Left lung (tissue), 14 donors: ENCODE results near the gene LIN28A. TPM values are rescaled to one million over a fixed set of nuclear protein-coding genes. Genes with fewer than 3 reads are reported as not detected.
A peak's percentile ranks its signal among the peaks of the same experiment; 100 is the strongest.

Source experiments
- ATAC-seq: fragments of 200-7000 bp; cut with Tn5 transposase; one replicate; pipeline ENCODE4 v1.9.1; 2020; ENCODE audit warnings: moderate library complexity
- DNase-seq, 4 donors: peaks; one replicate each; pipeline ENCODE4 v3.0.0-alpha.2; 2013 to 2020
- H3K27ac ChIP-seq, 2 donors: fragments of 200-600 bp; sonication (generic) in 1 of 2; one replicate each; pipeline versions ENCODE4 v1.5.0 to v1.8.0; 2020 to 2021
- H3K27me3 ChIP-seq, 2 donors: fragments of 200-600 bp; sonication (generic) in 1 of 2; one replicate each; pipeline versions ENCODE4 v1.5.0 to v1.8.0; 2020 to 2021
- H3K36me3 ChIP-seq, 2 donors: fragments of 200-600 bp; sonication (generic) in 1 of 2; one replicate each; pipeline versions ENCODE4 v1.5.0 to v1.8.0; 2020 to 2021
- H3K4me1 ChIP-seq, 2 donors: fragments of 200-600 bp; one replicate each; pipeline ENCODE4 v1.8.0; 2021
- H3K4me3 ChIP-seq, 2 donors: fragments of 200-600 bp; sonication (generic) in 1 of 2; one replicate each; pipeline versions ENCODE4 v1.5.0 to v1.8.0; 2020 to 2021; ENCODE audit warnings: mild to moderate bottlenecking in 1 of 2
- H3K9me3 ChIP-seq, 2 donors: fragments of 200-600 bp; sonication (generic) in 1 of 2; one replicate each; pipeline versions ENCODE4 v1.5.0 to v1.8.0; 2020 to 2021
- intact Hi-C, 2 donors: fragments of 100-400 bp; cut with DNase I; formaldehyde crosslinking; loops; one replicate each; pipeline versions ENCODE4 v1.11.2 to v1.14.2; 2022
- long read RNA-seq, 12 donors: library from polyadenylated mRNA in 2 of 12; unstranded in 2 of 12; transcript quantifications; one replicate each; pipeline ENCODE4 v2.0.0 and lab custom pipeline, GENCODE V29; 2019 to 2026
- polyA plus RNA-seq, 6 donors: library from polyadenylated mRNA; unstranded; fragments of 120-200 nt; gene quantifications; one replicate each; pipeline ENCODE4 v1.2.1, GENCODE V29; 2013; ENCODE audit not compliant: insufficient read length in 6 of 6
- total RNA-seq, 2 donors: library from RNA; stranded (reverse); fragmentation: NEBNext Ultra II Directional; extraction: Animal tissue kit (Norgen Biotek cat#: 25700); gene quantifications; one replicate each; pipeline ENCODE4 v1.2.1, GENCODE V29; 2021
- TF ChIP-seq, protein P1 (sequence below), 2 donors: fragments of 200-600 bp; sonication (generic) in 1 of 2; IDR thresholded peaks; one replicate each; pipeline versions ENCODE4 v1.5.0 to v1.8.0; 2021; ENCODE audit warnings: antibody characterized with exemption in 2 of 2
- donor health status: DM: no; HTN: yes; CAD: no.
- donor health status: DM: no; HTN: no; CAD: no.

The LIN28A gene
- total RNA-seq: not detected
- polyA plus RNA-seq: under 1 TPM; 0.06 to 0.11 (median 0.10) TPM
- long read RNA-seq, donor 1: 0 reads
- long read RNA-seq, donor 2: 0 reads
- long read RNA-seq, donor 3: 0 reads
- long read RNA-seq, donor 4: 0 reads
- long read RNA-seq, donor 5: 0 reads
- long read RNA-seq, donor 6: 0 reads
- long read RNA-seq, donor 7: 0 reads
- long read RNA-seq, donor 8: 0 reads
- long read RNA-seq, donor 9: 0 reads
- long read RNA-seq, donor 10: 0 reads
- long read RNA-seq, donor 11: 0 reads
- long read RNA-seq, donor 12: 0 reads

- ATAC-seq: no peak
- TF ChIP-seq, protein P1, sequence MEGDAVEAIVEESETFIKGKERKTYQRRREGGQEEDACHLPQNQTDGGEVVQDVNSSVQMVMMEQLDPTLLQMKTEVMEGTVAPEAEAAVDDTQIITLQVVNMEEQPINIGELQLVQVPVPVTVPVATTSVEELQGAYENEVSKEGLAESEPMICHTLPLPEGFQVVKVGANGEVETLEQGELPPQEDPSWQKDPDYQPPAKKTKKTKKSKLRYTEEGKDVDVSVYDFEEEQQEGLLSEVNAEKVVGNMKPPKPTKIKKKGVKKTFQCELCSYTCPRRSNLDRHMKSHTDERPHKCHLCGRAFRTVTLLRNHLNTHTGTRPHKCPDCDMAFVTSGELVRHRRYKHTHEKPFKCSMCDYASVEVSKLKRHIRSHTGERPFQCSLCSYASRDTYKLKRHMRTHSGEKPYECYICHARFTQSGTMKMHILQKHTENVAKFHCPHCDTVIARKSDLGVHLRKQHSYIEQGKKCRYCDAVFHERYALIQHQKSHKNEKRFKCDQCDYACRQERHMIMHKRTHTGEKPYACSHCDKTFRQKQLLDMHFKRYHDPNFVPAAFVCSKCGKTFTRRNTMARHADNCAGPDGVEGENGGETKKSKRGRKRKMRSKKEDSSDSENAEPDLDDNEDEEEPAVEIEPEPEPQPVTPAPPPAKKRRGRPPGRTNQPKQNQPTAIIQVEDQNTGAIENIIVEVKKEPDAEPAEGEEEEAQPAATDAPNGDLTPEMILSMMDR (IDR thresholded peaks at IDR 0.05): no peak
- peaks cover 0 to 12% of the 10 kb centered on the region in 2 donors for H3K4me1 ChIP-seq
- H3K27me3 ChIP-seq: peaks cover 59 to 79% of the 10 kb centered on the region in 2 donors
- H3K36me3 ChIP-seq: no peaks in the 10 kb centered on the region
- H3K9me3 ChIP-seq: no peaks in the 10 kb centered on the region
- peak in 1 of 4 donors; percentile 73 for DNase-seq
- intact Hi-C loops: no loop called here
- no peak within 1 kb of the TSS for H3K4me3 ChIP-seq
- no peak within 1 kb of the TSS for H3K27ac ChIP-seq
Observed at GRCh38 chr1:26410706-26411623, at the start of gene LIN28A. TSS of gene LIN28A (plus strand) at chr1:26410817. CDS start at chr1:26410892, 75 bp downstream.

DNA sequence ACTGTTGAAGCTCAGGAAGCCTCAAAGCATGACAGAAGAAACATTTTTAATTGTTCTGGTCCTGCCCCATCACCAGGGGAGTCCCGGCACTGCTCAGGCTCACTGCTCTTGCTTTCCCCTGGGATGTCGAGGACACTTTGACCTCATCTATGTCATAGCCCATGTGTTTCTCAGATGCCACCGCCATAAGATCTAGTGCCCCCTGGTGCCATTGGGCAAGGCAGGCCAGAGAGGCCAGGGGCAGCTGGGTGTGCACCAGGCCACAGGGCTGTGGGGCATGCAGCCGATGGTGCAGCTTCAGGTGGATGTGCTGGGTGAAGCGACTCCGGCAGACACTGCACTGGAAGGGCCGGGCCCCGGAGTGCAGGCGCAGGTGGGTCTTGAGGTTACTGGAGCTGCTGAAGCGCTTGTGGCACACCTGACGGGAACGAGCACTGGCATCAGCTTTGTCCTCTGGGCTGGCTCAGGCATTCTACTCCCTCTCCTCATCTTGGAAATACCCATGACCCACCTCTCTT, 49.0 kb upstream of the LIN28A start:
- Histone ChIP-seq H3K4me3 (no peak overlapping the region), H3K9me3 (no peaks in the 10 kb centered on the region), H3K27me3 (peaks cover 43 to 97% of the 10 kb centered on the region in 2 donors), H3K4me1 (peaks cover 8 to 15% of the 10 kb centered on the region in 2 donors), H3K27ac (no peak overlapping the region), H3K36me3 (no peaks in the 10 kb centered on the region)
- ATAC-seq: no peak
- intact Hi-C loops: no loop called here
- TF ChIP-seq, protein P1 (IDR thresholded peaks at IDR 0.05): no peak
- DNase-seq: no peak

DNA sequence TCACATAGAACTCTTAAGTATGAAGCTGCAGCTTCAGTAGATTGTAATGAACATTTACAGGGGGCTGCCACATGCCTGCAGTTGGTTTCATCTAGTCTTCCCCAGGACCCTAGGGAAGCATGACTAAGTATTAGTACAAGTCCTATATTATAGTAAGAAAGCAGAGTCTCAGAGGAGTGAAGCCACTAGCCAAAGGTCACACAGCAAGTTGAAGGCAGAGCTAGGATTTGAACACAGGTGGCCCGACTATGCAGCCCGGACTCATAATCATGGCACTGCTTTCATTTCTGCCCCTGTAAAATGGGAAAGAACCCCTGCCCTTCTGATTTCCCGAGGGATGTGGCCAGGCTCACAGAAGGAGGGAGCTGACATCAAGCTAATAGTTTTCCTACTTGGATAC, 48.3 kb upstream of the LIN28A start:
- DNase-seq (no peak), ATAC-seq (no peak)
- H3K4me3 ChIP-seq: no peak overlapping the region
- peaks cover 8 to 15% of the 10 kb centered on the region in 2 donors for H3K4me1 ChIP-seq
- no peak overlapping the region for H3K27ac ChIP-seq
- intact Hi-C loops: no loop called here
- H3K36me3 ChIP-seq: no peaks in the 10 kb centered on the region
- H3K9me3 ChIP-seq: no peaks in the 10 kb centered on the region
- TF ChIP-seq, protein P1 (IDR thresholded peaks at IDR 0.05): no peak
- H3K27me3 ChIP-seq: peaks cover 43 to 99% of the 10 kb centered on the region in 2 donors

- Histone ChIP-seq H3K4me3 (no peak overlapping the region), H3K4me1 (peaks cover 8 to 15% of the 10 kb centered on the region in 2 donors), H3K27me3 (peaks cover 39 to 87% of the 10 kb centered on the region in 2 donors), H3K9me3 (no peaks in the 10 kb centered on the region), H3K27ac (no peak overlapping the region), H3K36me3 (no peaks in the 10 kb centered on the region)
- peak; percentile 49 to 96 (median 80) for DNase-seq
- ATAC-seq: peak; percentile 92
- TF ChIP-seq, protein P1 (IDR thresholded peaks at IDR 0.05): peak; percentile 92 to 93
- intact Hi-C loops: no loop called here
Observed at GRCh38 chr1:26363549-26364448, 46.8 kb upstream of the LIN28A start.
